Keratinocyte (primary cell): Measurements from ENCODE around the gene KLHL29. TPM values are rescaled to one million over a fixed set of nuclear protein-coding genes. Genes with fewer than 3 reads are reported as not detected.

Experiments
- DNase-seq: peaks from one replicate; pipeline ENCODE4 v3.0.0-alpha.2; 2011; ENCODE audit warnings: low read depth, missing footprints, low spot score
- FAIRE-seq: peaks from 2 replicates; lab custom pipeline; 2011; peaks lifted over from hg19 to GRCh38; lab: Jason Lieb, UNC
- H2AFZ ChIP-seq: 2 replicates; pipeline ENCODE4 v1.6.0; 2012; ENCODE audit warnings: low read length, control low read depth, inconsistent platforms; ENCODE audit not compliant: control insufficient read depth
- H3K27ac ChIP-seq: 2 replicates; pipeline ENCODE4 v1.5.1; 2011; ENCODE audit warnings: low read length; ENCODE audit not compliant: control insufficient read depth, insufficient read depth
- H3K27me3 ChIP-seq: 3 replicates; pipeline ENCODE4 v1.6.0; 2011; ENCODE audit warnings: low read length; ENCODE audit not compliant: control insufficient read depth, insufficient read depth; ENCODE audit errors: extremely low read depth
- H3K36me3 ChIP-seq, 2 experiments: 2 replicates in 1 of 2; 3 replicates in 1 of 2; pipeline ENCODE4 v1.5.1; 2011; ENCODE audit warnings: low read length in 2 of 2, mild to moderate bottlenecking in 1 of 2; ENCODE audit not compliant: control insufficient read depth in 2 of 2, insufficient read depth in 2 of 2; ENCODE audit errors: extremely low read depth in 1 of 2
- H3K4me1 ChIP-seq: 3 replicates; pipeline ENCODE4 v1.5.1; 2011; ENCODE audit warnings: low read length; ENCODE audit not compliant: control insufficient read depth, insufficient read depth; ENCODE audit errors: extremely low read depth
- H3K4me2 ChIP-seq: 3 replicates; pipeline ENCODE4 v1.6.0; 2011; ENCODE audit warnings: low read depth, low read length; ENCODE audit not compliant: control insufficient read depth, insufficient read depth; ENCODE audit errors: extremely low read depth
- H3K4me3 ChIP-seq, 3 experiments: fragments of 200-600 bp in 1 of 3; sonication (generic) in 1 of 3; 2 replicates in 2 of 3; 3 replicates in 1 of 3; pipeline ENCODE4 v1.5.1; 2011 to 2016; ENCODE audit warnings: low read length in 3 of 3, mild to moderate bottlenecking in 3 of 3, control low read depth in 2 of 3, inconsistent platforms in 1 of 3, low read depth in 1 of 3, mixed read lengths in 1 of 3, mixed run types in 1 of 3, moderate library complexity in 1 of 3; ENCODE audit not compliant: control insufficient read depth in 2 of 3, insufficient read depth in 2 of 3; ENCODE audit errors: extremely low read depth in 1 of 3
- H3K79me2 ChIP-seq: 2 replicates; pipeline ENCODE4 v1.6.0; 2012; ENCODE audit warnings: low read length; ENCODE audit not compliant: control insufficient read depth, insufficient read depth
- H3K9ac ChIP-seq: 3 replicates; pipeline ENCODE4 v1.6.0; 2011; ENCODE audit warnings: low read length; ENCODE audit not compliant: control insufficient read depth, insufficient read depth; ENCODE audit errors: extremely low read depth
- H3K9me1 ChIP-seq: 3 replicates; pipeline ENCODE4 v1.6.0; 2011; ENCODE audit warnings: low read length; ENCODE audit not compliant: control insufficient read depth, insufficient read depth; ENCODE audit errors: extremely low read depth
- H3K9me3 ChIP-seq: 2 replicates; pipeline ENCODE4 v1.5.1; 2012; ENCODE audit warnings: low read depth, low read length; ENCODE audit not compliant: control insufficient read depth
- H4K20me1 ChIP-seq: 3 replicates; pipeline ENCODE4 v1.6.0; 2011; ENCODE audit warnings: low read length; ENCODE audit not compliant: control insufficient read depth, insufficient read depth; ENCODE audit errors: extremely low read depth
- CTCF ChIP-seq, 3 experiments: IDR thresholded peaks in 1 of 3; conservative IDR thresholded peaks in 1 of 3; optimal IDR thresholded peaks in 1 of 3; 2 replicates in 2 of 3; 3 replicates in 1 of 3; pipeline versions ENCODE3 to v1.5.1; 2011; ENCODE audit warnings: low read length in 3 of 3, mild to moderate bottlenecking in 3 of 3, moderate library complexity in 2 of 3, control low read depth in 1 of 3, inconsistent platforms in 1 of 3; ENCODE audit not compliant: insufficient read depth in 2 of 3; ENCODE audit errors: extremely low read depth in 1 of 3
- EZH2 ChIP-seq: IDR thresholded peaks from one replicate; pipeline ENCODE4 v1.6.1; 2012; ENCODE audit warnings: inconsistent platforms, mild to moderate bottlenecking, low read length, moderate library complexity
- dilution Hi-C: fragments of 300-500 bp; cut with MboI; formaldehyde crosslinking; loops from one replicate; pipeline ENCODE4 v1.7.0; 2020; ENCODE audit warnings: low sequenced_read_pairs; ENCODE audit not compliant: extremely low pct_ligation_motif_present
- polyA plus RNA-seq, 5 experiments: library from polyadenylated mRNA; depleted of rRNA in 3 of 5; stranded (reverse) in 3 of 5; stranded (forward) in 1 of 5; unstranded in 1 of 5; fragments of >200 nt; gene quantifications; 1 replicate in 1 of 5; 2 replicates in 3 of 5; 3 replicates in 1 of 5; pipeline versions ENCODE4 v1.2.1 to v1.2.3, GENCODE V29; 2011 to 2012; ENCODE audit warnings: missing spikeins in 2 of 5, low read depth in 1 of 5, low replicate concordance in 1 of 5

KLHL29 gene
- polyA plus RNA-seq, 1 donor (not counting 4 experiments of a cell fraction or from before 2014, with no cell fraction given): 4.7 TPM

GRCh38 chr2:23487735-23488492 lies 102.9 kb downstream of the KLHL29 start:
- no peak overlapping the region for H3K4me3 ChIP-seq
- no peak overlapping the region for H2AFZ ChIP-seq
- no peaks in the 10 kb centered on the region for H3K27me3 ChIP-seq
- no peak overlapping the region for H3K9ac ChIP-seq
- dilution Hi-C loops: no loop called here
- no peak for TF ChIP-seq EZH2
- no peak for TF ChIP-seq CTCF (optimal IDR thresholded peaks at IDR 0.05 in 1 of 3, IDR thresholded peaks at IDR 0.05 in 1 of 3, conservative IDR thresholded peaks at IDR 0.05 in 1 of 3; ENCODE audit: extremely low read depth in 1 of 3, insufficient read depth in 2 of 3, low read length in 3 of 3)
- no peak overlapping the region for H3K4me2 ChIP-seq
- H3K4me1 ChIP-seq: peaks cover 10% of the 10 kb centered on the region
- peaks cover 3% of the 10 kb centered on the region for H4K20me1 ChIP-seq
- H3K9me3 ChIP-seq: no peaks in the 10 kb centered on the region
- DNase-seq (no peak), FAIRE-seq (peak; percentile 23)
- peaks cover 3% of the 10 kb centered on the region for H3K9me1 ChIP-seq
- H3K27ac ChIP-seq: no peak overlapping the region
- no peaks in the 10 kb centered on the region for H3K79me2 ChIP-seq
- no peaks in the 10 kb centered on the region for H3K36me3 ChIP-seq

- dilution Hi-C loops: no loop called here
- Histone ChIP-seq H3K9me3 (no peaks in the 10 kb centered on the region), H3K4me2 (no peak overlapping the region), H3K36me3 (no peaks in the 10 kb centered on the region), H3K79me2 (no peaks in the 10 kb centered on the region), H3K9ac (no peak overlapping the region), H2AFZ (no peak overlapping the region), H3K4me1 (peaks cover 17% of the 10 kb centered on the region), H4K20me1 (peaks cover 3% of the 10 kb centered on the region), H3K4me3 (no peak overlapping the region), H3K27me3 (no peaks in the 10 kb centered on the region), H3K9me1 (peaks cover 3% of the 10 kb centered on the region), H3K27ac (no peak overlapping the region)
- FAIRE-seq: no peak
- TF ChIP-seq CTCF (optimal IDR thresholded peaks at IDR 0.05 in 1 of 3, IDR thresholded peaks at IDR 0.05 in 1 of 3, conservative IDR thresholded peaks at IDR 0.05 in 1 of 3; ENCODE audit: extremely low read depth in 1 of 3, insufficient read depth in 2 of 3, low read length in 3 of 3) (no peak), EZH2 (no peak)
- DNase-seq: no peak
Measured at GRCh38 chr2:23488584-23488983, 103.6 kb downstream of the KLHL29 start.
